Fibroblast of skin of left biceps (primary cell): ENCODE data around the gene GRIN2C.
"Not testable (repeated sequence)": the region's sequence is repeated elsewhere in the genome, so short reads cannot be mapped to it uniquely, and the experiment has no call there.

Experiments
- DNase-seq, 2 experiments: peaks; one replicate each; pipeline ENCODE4 v3.0.0-alpha.2; 2013; ENCODE audit warnings: low read depth in 2 of 2

The GRIN2C gene

DNA sequence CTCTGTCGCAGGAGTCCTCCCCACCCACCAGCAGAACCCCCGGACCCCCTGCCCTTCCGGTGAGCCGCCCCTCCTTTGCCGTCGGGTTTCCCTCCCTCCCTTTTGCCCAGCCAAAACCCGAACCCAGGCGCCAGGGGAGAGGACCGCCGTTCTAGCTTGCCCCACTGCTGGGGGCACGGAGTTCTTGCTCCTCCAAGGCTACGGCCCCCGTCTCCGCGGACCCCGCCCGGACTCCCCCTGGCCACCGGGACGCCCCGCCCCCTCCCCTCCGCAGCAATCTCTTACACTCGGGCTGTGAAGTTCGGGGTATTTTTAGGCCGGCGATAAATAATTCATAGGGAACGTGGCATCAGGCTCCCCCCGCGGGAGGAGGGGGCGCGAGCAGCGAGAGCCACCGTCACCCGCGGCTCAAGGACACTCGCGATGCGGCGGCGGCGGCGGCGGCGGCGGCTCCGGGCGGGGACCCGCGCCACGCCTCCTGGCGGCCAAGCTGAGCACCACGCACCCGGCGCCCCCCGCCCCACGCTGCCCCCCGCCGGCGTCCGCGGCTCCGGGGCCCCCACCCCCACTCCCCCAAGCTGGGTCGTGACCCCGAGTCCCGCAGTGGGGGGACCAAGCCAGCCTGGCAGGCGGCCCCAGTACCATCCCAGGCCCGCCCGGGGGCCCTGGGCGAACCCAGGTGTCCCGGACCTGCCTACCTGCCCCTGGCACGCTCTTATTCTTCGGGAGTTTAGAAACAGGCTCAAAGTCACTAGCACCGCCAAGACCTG is at the start of gene GRIN2C:
GRIN2C (minus strand) TSS at position 427 of the 770 bp plus-strand sequence. CDS start 4,793 bp downstream, outside the sequence.
- no peak for DNase-seq

DNA sequence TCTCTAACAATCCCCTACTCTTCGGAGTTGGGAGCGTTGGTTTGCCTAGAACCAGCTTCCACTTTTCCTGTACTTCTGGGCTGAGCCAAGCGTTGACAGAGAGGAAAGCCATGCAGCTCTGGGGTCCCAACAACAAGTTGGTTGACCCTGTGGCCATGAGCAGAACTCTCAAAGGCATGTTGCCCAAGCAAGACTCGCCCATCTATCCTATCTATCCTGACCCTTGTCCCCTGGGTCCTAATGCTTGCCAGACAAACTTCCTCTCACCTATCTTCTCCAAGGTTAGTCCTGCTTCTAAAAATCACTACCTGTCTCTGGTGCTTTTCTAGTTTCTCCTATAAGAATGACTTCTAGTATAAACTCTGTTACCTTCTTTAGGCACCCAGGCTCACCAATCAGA is 49.4 kb upstream of the GRIN2C start:
- not testable (repeated sequence) for DNase-seq

DNA sequence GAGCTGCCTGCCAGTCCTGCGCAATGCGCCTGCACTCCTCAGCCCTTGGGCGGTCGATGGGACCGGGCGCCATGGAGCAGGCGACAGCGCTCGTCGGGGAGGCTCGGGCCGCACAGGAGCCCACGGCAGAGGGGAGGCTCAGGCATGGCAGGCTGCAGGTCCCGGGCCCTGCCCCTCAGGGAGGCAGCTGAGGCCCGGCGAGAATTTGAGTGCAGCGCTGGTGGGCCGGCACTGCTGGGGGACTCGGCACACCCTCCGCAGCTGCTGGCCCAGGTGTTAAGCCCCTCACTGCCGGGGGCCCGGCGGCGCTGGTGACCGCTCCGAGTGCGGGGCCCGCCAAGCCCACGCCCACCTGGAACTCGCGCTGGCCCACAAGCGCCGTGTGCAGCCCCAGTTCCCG is 47.3 kb upstream of the GRIN2C start:
- DNase-seq = no peak

DNA sequence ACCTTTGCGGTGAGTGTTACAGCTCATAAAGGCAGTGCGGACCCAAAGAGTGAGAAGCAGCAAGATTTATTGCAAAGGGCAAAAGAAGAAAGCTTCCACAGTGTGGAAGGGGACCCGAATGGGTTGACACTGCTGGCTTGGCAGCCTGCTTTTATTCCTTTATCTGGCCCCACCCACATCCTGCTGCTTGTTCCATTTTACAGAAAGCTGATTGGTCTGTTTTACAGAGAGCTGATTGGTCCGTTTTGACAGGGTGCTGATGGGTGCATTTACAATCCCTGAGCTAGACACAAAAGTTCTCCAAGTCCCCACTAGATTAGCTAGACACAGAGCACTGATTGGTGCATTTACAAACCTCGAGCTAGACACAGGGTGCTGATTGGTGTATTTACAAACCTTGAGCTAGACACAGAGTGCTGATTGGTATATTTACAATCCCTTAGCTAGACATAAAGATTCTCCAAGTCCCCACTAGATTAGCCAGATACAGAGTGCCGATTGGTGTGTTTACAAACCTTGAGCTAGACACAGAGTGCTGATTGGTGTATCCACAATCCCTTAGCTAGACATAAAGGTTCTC is 46.6 kb upstream of the GRIN2C start:
- DNase-seq = not testable (repeated sequence)

DNA sequence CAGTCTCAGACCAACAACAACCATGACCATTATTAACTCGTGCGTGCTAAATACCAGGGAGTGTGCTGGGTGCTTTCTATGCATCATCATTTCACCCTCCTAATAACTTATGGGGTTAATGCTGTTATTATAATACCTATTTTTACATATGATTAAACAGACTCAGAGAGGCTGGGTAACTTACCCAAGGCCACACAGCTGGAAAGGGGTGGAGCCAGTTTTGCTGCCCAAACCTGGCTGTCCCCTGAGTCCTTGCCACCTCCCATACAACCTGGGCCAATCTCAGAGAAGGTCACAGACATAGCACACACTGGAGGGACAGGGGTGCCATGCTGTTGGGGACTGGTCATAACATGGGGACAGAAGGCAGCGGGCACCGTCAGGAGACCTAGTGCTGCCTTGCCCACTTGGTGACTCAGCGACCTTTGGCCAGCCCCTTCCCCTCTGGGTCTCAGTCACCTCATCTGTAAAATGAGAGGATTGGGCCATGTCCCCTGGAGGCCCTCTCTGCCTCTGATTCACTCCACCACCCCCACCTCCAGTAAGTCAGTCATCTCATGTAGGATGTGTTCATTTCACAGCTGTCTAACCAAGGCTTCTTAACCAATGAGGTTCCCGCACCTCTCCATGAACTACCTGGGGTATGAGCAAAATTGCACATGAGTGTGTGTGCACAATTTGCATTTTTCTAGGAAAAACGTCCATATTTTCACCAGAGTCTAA is 45.2 kb upstream of the GRIN2C start:
- DNase-seq = no peak

DNA sequence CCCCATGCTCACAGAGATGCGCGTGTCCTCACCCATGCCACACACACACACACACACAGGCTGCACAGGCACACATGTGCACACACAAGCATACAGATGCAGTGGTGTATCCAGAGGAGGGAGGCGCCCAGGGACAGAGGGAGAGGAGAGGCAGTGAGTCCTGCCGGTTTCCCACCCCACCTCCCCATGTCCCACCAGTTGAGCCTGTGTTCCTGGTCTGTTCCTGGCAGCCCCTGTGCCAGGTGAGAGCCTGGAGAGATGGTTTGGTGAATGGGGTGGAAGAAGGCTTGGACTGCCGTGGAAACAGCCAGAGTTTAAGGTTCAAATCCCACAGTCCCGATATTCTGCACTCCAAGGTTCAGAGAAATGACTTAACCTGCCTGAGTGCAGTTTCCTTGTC is 44.0 kb upstream of the GRIN2C start:
- no peak for DNase-seq

DNA sequence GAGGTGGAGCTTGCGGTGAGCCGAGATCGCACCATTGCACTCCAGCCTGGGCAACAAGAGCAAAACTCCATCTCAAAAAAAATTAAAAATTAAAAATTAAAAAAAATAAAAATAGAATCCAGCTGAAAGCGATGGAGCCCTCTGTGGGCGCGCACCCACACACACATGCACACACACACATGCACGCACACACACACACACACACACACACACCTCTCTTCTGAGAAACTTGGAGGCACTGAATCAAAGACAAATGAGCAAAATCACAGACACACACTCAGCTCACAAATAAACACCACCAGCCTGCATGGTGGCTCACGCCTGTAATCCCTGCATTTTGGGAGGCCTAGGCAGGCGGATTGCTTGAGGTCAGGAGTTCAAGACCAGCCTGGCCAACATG is 43.3 kb upstream of the GRIN2C start:
- no peak for DNase-seq

DNA sequence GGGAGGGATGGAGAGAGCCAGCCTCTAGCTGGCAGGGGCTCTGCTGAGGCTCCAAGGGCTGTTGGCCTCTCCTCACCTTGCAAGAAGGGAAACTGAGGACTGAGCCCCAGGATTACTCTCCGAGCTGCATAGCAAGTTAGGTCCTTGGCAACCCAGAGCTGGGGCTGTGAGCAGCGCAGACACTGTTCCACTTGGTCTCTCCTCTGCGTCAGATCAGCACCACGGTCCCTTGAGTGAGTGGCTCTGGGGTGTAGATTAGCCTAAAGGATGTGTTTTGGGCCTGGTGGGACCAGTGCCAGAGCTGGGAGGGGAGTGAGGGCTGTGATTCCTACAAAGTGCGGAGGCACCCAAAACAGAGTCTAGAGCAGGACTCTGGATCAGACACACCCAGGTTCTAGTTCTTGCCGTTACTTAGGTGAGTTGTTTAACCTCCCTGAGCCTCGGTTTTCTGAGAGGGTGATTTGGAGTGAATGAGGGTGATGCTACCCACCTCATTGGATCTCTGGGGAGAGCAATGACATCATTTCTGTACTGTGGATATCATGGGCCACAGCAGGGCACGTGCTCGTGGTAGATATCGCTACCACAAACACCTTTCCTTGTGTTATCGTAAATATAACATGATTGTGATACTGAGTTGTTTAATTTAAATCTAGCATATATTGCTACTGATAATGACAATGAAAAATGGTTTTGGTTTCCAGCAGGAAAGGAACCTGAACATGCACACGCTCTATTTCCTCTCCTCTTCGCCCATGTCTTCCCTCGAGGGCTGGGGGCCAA is 41.9 kb upstream of the GRIN2C start:
- DNase-seq = no peak

DNA sequence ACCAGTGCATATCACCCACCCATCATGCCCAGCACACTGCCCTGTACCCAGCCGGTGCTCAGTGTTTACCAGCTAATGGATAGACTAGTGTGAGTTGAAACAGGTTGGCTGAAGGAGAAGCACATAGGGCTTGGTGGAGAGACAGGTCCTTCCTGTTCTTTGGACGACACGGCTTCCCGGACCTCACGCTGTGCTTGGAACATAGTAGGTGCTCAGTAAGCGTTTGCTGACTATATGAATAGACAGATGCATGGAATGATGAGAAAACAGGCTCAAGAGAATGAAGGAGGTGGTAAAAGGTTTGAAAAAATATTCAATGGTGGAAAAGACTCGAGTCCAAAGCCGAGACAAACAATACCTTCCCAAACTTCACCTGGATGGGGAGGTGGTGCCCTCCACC is 40.5 kb upstream of the GRIN2C start:
- no peak for DNase-seq

DNA sequence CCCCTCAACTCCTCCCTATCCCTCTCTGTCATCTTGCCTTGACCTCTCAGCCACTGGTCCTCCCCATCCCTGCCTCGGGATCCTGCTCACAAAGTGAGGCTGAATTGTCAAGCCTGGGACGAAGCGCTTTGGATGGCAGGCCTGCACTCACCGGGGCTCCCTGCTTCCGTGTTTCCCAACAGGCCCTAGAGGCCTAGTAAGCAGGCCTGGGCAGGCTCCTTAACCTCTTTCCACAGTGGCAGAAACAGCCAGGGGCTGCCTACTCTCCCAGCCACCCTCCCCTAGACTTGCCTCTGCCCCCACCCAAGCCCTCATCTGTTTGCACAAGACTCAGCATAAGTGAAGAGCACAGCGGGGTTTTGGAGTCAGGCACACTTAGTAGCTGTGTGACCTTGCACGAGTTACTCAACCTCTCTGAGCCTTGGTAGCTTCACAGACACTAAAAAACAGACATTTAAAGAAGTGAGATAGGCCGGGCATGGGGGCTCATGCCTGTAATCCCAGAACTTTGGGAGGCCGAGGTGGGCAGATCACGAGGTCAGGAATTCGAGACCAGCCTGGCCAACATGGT is 38.8 kb upstream of the GRIN2C start:
- DNase-seq = no peak

DNA sequence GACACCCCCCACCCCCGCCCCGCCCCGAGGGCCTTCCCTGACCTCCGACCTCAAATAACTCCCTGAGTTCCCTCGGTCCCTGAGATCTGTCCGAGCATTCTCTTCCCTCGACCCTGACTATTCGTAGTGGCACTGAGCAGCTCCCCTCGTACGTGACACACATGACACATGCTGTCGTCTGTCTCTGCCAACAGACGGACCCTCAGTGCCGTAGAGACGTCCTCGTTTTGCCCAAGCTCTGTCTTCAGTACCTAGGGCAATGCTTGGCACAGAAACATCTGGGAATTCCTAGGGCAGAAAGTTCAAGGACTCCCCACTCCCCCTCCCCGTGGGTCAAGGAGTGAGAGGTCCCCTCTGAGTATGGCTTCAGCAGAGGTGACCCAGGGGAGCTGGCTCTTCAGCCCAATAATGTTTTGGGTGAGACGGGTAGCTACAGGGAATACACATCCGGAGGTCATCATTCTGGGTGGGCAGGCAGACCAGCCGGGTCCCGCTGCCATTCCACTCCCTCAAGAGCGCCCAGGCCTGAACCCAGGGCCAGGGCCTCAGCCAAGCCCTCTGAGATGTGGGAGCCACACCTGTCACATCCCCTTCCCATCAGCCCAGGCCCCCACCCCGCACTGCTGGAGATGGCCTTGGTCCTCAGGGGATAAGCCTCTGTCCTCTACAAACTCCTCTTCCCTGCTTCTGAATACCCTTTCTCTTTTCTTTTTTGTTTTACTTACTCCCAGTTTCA is 34.4 kb upstream of the GRIN2C start:
- DNase-seq = no peak

DNA sequence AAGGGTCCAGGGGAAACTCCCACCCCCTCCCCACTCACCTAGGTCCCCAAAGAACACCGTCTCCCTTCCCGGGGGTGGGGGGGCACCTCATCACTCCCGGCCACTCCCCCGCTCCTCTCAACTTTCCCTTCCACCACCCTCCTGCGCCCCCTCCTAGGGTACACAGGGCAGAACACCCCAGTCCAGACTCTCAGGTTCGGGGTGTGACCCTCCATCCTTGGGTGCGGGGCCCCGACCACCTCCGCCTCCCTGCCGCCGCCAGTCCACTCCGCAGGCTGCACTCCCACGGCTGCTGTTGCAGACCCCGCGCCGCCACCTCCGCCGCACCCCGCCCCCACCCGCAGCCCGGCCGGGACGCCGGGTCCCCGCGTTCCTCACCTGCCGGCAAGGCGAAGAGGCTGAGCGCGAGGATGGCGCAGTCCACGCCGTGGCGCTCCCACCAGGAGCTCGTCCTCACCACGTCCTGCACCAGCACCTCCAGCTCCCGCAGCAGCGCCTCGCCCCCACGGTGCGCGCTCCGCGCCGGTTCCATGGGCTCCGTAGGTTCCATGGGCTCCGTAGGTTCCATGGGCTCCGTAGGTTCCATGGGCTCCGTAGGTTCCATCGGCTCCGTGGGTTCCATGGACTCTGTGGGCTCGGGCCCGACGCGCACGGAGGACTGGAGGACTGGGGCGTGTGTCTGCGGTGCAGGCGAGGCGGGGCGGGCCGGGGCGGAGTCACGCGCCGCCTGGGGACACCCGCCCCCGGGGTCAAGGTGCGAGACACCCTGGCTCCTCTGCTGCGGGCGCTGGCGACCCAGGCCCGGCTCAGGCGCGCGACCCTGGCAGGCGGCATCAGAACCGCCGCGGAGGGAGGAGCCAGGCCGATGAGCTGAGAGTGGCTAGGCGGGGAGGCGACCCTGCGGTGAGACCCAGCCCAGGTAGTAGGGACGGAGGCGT is 33.6 kb upstream of the GRIN2C start, which contains the start of gene FADS6:
FADS6 (minus strand) TSS at position 660 of the 938 bp plus-strand sequence; CDS start at position 622, 38 bp downstream.
- DNase-seq = no peak

DNA sequence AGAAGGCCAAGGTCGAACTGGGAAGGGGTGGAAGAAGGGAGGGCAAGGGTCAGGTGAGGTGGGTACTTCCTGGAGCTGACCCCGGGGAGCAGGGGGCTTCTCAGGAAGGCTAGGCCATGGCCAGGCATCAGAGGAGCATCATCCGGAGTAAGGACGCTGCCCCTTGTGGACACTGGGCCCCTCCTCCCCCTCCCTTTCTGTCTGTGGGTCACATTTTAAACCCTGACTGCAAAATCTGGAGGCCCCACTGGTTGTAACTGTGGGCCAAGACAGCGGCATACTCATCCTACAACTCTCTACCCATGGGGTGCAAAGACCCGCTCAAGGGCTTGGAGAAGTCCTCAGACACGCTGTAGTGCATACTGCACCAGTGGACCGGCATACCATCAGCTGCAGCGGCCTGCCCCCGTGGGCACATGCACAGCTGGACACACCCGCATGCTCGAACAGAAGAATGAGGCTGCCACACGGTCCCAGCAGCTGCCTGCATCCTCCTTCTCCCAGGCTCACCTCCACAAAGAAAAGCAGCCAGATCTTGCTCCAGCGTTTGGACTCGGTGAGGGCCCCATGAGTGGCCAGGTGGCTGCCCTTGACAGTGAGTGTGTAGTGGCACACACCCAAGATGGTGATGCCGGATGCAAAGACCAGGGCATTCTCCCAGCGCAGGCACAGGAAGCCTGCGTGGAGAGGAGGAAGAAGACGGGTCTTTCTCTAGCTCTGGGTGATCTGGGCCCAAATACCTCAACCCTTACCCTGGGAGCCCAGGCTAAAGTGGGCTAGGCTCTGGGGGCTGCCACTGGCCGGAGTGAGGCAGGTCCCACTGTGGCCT is 32.5 kb upstream of the GRIN2C start:
- DNase-seq = no peak

DNA sequence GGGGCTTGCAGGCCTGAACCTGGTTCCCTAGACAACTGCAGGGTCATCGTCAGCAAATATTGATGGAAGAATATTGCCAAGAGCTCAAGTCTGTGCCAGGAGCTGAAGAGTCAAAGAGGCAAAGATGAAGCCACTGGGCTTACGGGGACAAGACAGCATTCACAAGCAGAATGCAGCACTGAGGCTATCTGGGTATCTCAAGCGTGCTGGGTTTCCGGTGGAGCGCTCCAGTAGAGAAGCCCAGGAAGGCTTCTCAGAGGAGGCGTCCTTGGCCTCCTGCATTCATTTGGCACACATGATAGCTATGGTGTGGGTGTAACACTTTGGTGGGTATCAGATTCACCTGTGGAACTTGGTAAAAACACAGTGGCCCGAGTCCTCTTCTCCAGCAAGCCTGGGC is 30.9 kb upstream of the GRIN2C start:
- DNase-seq = no peak

DNA sequence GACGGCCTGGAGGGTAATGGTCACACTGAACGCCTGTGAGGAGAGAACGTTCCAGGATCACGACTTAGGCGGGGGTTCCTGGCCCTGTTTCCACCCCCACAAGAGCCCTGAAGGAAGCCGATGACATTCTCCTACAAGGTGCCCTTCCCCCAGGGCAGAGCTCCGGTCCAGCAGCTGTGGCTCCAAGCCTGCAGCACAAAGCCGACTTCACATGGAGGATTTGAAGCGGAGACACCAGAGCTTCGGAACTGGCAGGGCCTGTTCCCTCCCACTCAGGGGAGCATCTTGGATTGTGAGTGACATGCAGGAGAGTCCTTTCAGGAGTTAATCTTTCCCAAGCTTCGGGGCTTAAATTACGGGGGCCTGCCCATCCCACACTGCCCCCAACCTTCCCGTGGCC is 28.8 kb upstream of the GRIN2C start:
- DNase-seq = no peak

DNA sequence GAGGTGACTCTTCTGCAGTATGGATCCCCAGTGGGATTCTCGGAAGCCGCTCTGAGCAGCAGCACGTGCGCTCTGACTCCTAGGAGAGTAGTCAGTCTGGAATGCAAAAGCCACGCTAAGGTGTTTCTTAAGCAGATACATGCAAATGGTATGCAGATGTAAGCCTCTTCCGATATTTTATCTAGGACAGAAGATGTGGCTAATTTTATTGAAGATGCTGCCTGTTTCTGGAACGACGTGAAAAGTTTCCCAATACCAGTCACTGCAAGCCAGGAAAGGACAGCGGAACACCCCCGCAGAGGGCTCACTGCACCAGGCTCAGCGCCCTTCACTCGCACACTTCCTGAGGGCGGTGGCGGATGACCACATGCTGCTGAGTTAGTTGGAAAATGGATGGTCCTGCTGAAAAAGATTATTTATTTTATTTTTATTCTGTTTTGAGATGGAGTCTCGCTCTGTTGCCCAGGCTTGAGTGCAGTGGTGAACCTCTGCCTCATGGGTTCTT is 23.6 kb upstream of the GRIN2C start:
- no peak for DNase-seq

DNA sequence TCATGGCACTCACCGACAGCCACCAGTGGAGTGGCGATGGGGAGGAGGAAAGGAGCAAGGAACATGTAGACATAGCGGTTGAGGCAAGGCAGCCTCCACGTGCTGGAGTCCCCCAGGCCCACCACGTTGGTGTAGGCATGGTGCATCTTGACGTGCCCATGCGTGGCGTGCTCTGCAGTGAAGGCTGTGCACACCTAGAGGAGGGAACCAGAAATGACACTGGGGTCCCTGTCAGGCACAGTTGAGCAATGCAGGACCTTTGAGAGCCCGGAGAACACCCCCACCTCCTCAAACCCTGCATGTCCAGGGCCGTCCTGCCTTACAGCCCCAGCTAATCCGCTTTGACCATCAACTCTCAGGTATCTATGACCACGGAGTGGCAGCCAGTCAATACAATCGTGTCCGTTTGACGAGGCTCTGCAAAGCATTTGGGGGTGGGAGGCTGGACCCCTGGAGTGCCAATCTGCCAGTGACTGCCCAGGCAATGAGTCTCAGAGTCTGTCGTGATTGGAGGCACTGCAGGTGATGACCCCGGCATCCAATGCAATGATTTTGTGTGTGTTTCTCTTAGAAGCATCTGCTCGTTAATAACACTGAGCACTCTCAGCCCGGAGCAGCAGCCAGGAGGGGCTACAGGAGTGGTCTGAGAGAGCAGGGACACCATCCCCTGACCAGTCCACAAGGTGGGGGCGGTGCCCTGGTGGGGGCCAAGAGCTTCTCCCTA is 23.0 kb upstream of the GRIN2C start:
- no peak for DNase-seq

DNA sequence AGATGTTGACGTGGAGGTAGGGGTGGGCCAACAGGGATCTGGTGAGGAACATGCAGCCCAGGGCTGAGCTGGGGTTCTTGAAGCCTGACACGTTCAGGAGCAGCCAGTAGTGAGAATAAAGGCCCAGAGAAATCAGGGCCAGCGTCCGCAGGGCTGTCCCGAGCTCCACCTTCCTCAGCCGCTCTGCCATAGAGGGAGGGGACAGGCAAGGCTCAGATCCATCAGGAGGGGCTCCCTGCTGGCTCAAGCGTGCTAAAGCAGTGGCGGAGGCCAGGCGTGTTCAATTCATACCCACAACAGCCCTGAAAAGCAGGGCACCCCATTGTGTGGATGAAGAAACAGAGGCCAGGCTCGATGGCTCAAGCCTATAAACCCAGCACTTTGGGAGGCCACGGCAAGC is 21.4 kb upstream of the GRIN2C start:
- no peak for DNase-seq
